MCF 10A (cell line): ENCODE data around the gene GRIK1. TPM values are rescaled to one million over a fixed set of nuclear protein-coding genes. Genes with fewer than 3 reads are reported as not detected.

ENCODE experiments used
- BruUV-seq: library from RNA; stranded (reverse); fragments of 400-500 nt; replicated peaks from 2 replicates; lab custom pipeline; 2021; lab: Mats Ljungman, UMichigan
- CTCF ChIA-PET: fragments of 300-600 bp; sonication (Branson Sonifier 250); formaldehyde crosslinking; extraction: SDS; loops from one replicate; lab custom pipeline; 2021; ENCODE audit warnings: antibody characterized with exemption, inconsistent platforms; lab: Yijun Ruan, JAX
- POLR2A ChIA-PET: fragments of 300-600, 350-650 bp; sonication (Branson Sonifier 250); formaldehyde crosslinking; extraction: SDS; loops from one replicate; lab custom pipeline; 2020; ENCODE audit warnings: antibody characterized with exemption, inconsistent platforms; lab: Yijun Ruan, JAX
- DNase-seq: peaks from one replicate; pipeline ENCODE4 v3.0.0-alpha.2; 2018; ENCODE audit not compliant: unreplicated experiment
- H3K27ac Mint-ChIP-seq: one replicate; pipeline ENCODE4 v1.8.0; 2022; ENCODE audit warnings: mild to moderate bottlenecking, low read depth, mixed read lengths; ENCODE audit not compliant: unreplicated experiment
- H3K27me3 Mint-ChIP-seq: one replicate; pipeline ENCODE4 v1.8.0; 2022; ENCODE audit warnings: mixed read lengths; ENCODE audit not compliant: insufficient read depth, unreplicated experiment
- H3K36me3 Mint-ChIP-seq: one replicate; pipeline ENCODE4 v1.8.0; 2022; ENCODE audit warnings: mild to moderate bottlenecking, moderate library complexity, mixed read lengths; ENCODE audit not compliant: insufficient read depth, unreplicated experiment
- H3K4me1 Mint-ChIP-seq: one replicate; pipeline ENCODE4 v1.8.0; 2022; ENCODE audit warnings: mixed read lengths; ENCODE audit not compliant: insufficient read depth, unreplicated experiment
- H3K4me3 Mint-ChIP-seq: one replicate; pipeline ENCODE4 v1.8.0; 2022; ENCODE audit warnings: mild to moderate bottlenecking, moderate library complexity, mixed read lengths; ENCODE audit not compliant: unreplicated experiment
- H3K9me3 Mint-ChIP-seq: one replicate; pipeline ENCODE4 v1.8.0; 2022; ENCODE audit warnings: mixed read lengths; ENCODE audit not compliant: unreplicated experiment
- CTCF ChIP-seq: fragments of 200-600 bp; IDR thresholded peaks from one replicate; pipeline ENCODE4 v1.8.0; 2022; ENCODE audit warnings: antibody characterized with exemption, mild to moderate bottlenecking; ENCODE audit not compliant: unreplicated experiment
- intact Hi-C: fragments of 100-400 bp; cut with micrococcal nuclease; formaldehyde crosslinking; loops from 2 replicates; pipeline ENCODE4 v1.14.1; 2022
- total RNA-seq: library from RNA; stranded (reverse); gene quantifications from 2 replicates; pipeline ENCODE4 v1.2.3, GENCODE V29; 2022

The GRIK1 gene
- total RNA-seq, 1 experiment from 2014 or later: not detected

GRCh38 chr21:29849735-29850176 lies 90.0 kb downstream of the GRIK1 start:
- no peaks in the 10 kb centered on the region for H3K36me3 Mint-ChIP-seq
- TF ChIP-seq CTCF: peak; percentile 77
- H3K4me3 Mint-ChIP-seq: no peak overlapping the region
- ChIA-PET CTCF (interaction anchor here (0.6 to 4.4 kb wide), 32 partner anchors 8 to 764 kb away, joined by 3 to 63 read pairs (median 5); no protein-coding TSS in a partner anchor), POLR2A (interaction anchor here (0.5 kb wide), 1 partner anchor 757 kb away, joined by 3 read pairs; no protein-coding TSS in a partner anchor)
- H3K9me3 Mint-ChIP-seq: no peaks in the 10 kb centered on the region
- BruUV-seq: no TSS peak
- no peaks in the 10 kb centered on the region for H3K4me1 Mint-ChIP-seq
- no peak overlapping the region for H3K27ac Mint-ChIP-seq
- H3K27me3 Mint-ChIP-seq: no peaks in the 10 kb centered on the region
- intact Hi-C loops: loop anchor here (1.0 to 5.0 kb wide), 5 partner anchors 347 to 759 kb away; no protein-coding TSS in a partner anchor
- peak; percentile 69 for DNase-seq

GRCh38 chr21:29843804-29844203 lies 96.0 kb downstream of the GRIK1 start:
- H3K4me1 Mint-ChIP-seq: no peaks in the 10 kb centered on the region
- no peak overlapping the region for H3K27ac Mint-ChIP-seq
- no peak for DNase-seq
- intact Hi-C loops: no loop called here
- ChIA-PET POLR2A (interaction anchor here (0.6 kb wide), 1 partner anchor 453 kb away, joined by 3 read pairs; no protein-coding TSS in a partner anchor), CTCF (interaction anchor here (0.6 kb wide), 1 partner anchor 32 kb away, joined by 3 read pairs; no protein-coding TSS in a partner anchor)
- no peaks in the 10 kb centered on the region for H3K9me3 Mint-ChIP-seq
- TF ChIP-seq CTCF: no peak
- no peaks in the 10 kb centered on the region for H3K36me3 Mint-ChIP-seq
- no TSS peak for BruUV-seq
- H3K27me3 Mint-ChIP-seq: no peaks in the 10 kb centered on the region
- no peak overlapping the region for H3K4me3 Mint-ChIP-seq

GRCh38 chr21:29834617-29835016 lies 105.2 kb downstream of the GRIK1 start:
- no peak for DNase-seq
- Mint-ChIP-seq H3K9me3 (no peaks in the 10 kb centered on the region), H3K4me1 (peaks cover 7% of the 10 kb centered on the region), H3K36me3 (no peaks in the 10 kb centered on the region), H3K27me3 (no peaks in the 10 kb centered on the region), H3K27ac (no peak overlapping the region), H3K4me3 (no peak overlapping the region)
- ChIA-PET CTCF (no interaction called here), POLR2A (no interaction called here)
- no TSS peak for BruUV-seq
- no peak for TF ChIP-seq CTCF
- intact Hi-C loops: no loop called here

GRCh38 chr21:29832217-29832616 lies 107.6 kb downstream of the GRIK1 start:
- no TSS peak for BruUV-seq
- Mint-ChIP-seq H3K27ac (no peak overlapping the region), H3K27me3 (no peaks in the 10 kb centered on the region), H3K4me3 (no peak overlapping the region), H3K9me3 (peaks cover 7% of the 10 kb centered on the region), H3K36me3 (no peaks in the 10 kb centered on the region), H3K4me1 (peaks cover 14% of the 10 kb centered on the region)
- ChIA-PET CTCF (interaction anchor here (0.9 to 1.0 kb wide), 2 partner anchors 17 kb away, joined by 3 read pairs; no protein-coding TSS in a partner anchor), POLR2A (no interaction called here)
- intact Hi-C loops: no loop called here
- no peak for TF ChIP-seq CTCF
- no peak for DNase-seq
